GM23248 (cell line): Measurements from ENCODE around the gene FRMPD4.

ENCODE experiments used
- EZH2 ChIP-seq: fragments of 200-600 bp; sonication (generic); IDR thresholded peaks from 2 replicates; pipeline ENCODE4 v1.6.1; 2018; ENCODE audit warnings: antibody characterized with exemption, mild to moderate bottlenecking; ENCODE audit not compliant: insufficient read depth, poor library complexity, severe bottlenecking
- EZH2phosphoT487 ChIP-seq: fragments of 200-600 bp; sonication (generic); IDR thresholded peaks from 2 replicates; pipeline ENCODE4 v1.6.1; 2018; ENCODE audit warnings: antibody characterized with exemption, moderate library complexity, mild to moderate bottlenecking, low read depth; ENCODE audit not compliant: insufficient read depth

GRCh38 chrX:12400218-12400617, 261.9 kb downstream of the FRMPD4 start:
- TF ChIP-seq EZH2, result no peak
- no peak for TF ChIP-seq EZH2phosphoT487
